Heart left ventricle (tissue), 13 donors: ENCODE data around the gene C2orf49.

Source experiments
- POLR2A ChIP-seq, 2 donors: fragments of 450-650 bp; IDR thresholded peaks; one replicate each; pipeline ENCODE4 v1.6.1; 2017; ENCODE audit warnings: antibody characterized with exemption in 2 of 2, mild to moderate bottlenecking in 2 of 2, moderate library complexity in 2 of 2
- TF ChIP-seq, protein P1 (sequence below), 12 donors: fragments of 200-600 bp; sonication (generic) in 4 of 12; IDR thresholded peaks; one replicate each; pipeline versions ENCODE4 v1.5.0 to v1.8.0; 2018 to 2022; ENCODE audit warnings: antibody characterized with exemption in 12 of 12, mild to moderate bottlenecking in 5 of 12
- donor health status: ischemic (EF 13 %, LVEDD 7.1; RV severe dilation, severe dysfunction).
- donor health status: DM: no; HTN: yes; CAD: no.
- donor health status: DM: no; HTN: no; CAD: no.
- donor health status: ischemic (EF 25% LVEDD 6.9; RV normal size, moderate dysfunction).
- donor health status: ischemic (EF 25% LVEDD 5.7; RV mildly dilated, moderate dysfunction).
- donor health status: ischemic (EF 35%, LVEDD 5.7; RV mildly dilated, moderate dysfunction).
- donor health status: nonischemic (EF 11% LVEDD 7.7; RV severe dilation, severe dysfunction).
- donor health status: DM: yes; HTN: yes; CAD: no.
- donor health status: PGD.
- donor health status: ischemic (EF 29% LVEDD 5.4; RV normal size, mild dysfunction).
- donor health status: nonischemic (EF 23%, LVEDD 6.1; RV moderate dilation, normal function).

DNA sequence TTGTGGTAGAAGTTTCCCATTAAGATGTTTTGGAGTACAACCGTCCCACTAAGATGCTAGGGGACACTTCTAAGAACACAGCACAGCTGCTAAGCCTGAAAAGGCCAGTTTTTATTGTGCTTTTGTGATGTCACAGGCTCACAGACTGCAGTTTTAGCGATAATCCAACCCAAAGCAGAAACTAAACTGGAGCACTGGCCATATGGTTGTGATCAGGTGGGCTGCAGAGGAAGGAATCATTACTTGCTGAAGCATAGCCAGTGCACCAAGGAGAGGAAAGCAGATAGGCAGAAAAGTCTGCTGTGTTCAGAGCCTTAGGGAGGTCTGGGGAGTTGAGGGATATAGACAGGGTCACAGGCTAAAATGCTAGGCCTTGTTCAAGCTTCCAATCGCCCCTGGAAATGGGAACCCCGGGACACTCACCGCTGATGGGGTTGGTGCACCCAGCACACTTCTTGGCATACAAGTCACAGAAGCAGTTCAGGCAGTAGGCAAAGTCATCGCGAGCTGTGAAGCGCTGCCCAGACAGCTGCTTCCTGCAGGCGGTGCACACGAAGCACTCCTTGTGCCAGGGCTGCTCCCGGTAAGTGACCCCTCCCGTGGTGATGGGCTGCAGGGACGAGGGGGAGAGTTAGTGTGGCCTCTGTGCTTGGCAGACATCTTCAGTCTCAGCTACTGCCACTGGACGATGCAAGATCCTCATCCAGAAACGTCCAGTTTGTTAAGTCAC is 25.7 kb downstream of the C2orf49 start:
- TF ChIP-seq, protein P1, sequence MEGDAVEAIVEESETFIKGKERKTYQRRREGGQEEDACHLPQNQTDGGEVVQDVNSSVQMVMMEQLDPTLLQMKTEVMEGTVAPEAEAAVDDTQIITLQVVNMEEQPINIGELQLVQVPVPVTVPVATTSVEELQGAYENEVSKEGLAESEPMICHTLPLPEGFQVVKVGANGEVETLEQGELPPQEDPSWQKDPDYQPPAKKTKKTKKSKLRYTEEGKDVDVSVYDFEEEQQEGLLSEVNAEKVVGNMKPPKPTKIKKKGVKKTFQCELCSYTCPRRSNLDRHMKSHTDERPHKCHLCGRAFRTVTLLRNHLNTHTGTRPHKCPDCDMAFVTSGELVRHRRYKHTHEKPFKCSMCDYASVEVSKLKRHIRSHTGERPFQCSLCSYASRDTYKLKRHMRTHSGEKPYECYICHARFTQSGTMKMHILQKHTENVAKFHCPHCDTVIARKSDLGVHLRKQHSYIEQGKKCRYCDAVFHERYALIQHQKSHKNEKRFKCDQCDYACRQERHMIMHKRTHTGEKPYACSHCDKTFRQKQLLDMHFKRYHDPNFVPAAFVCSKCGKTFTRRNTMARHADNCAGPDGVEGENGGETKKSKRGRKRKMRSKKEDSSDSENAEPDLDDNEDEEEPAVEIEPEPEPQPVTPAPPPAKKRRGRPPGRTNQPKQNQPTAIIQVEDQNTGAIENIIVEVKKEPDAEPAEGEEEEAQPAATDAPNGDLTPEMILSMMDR (IDR thresholded peaks at IDR 0.05): no peak
- no peak for TF ChIP-seq POLR2A (IDR thresholded peaks at IDR 0.05)
